HepG2 (cell line): ENCODE data around the gene GLB1L. TPM values are rescaled to one million over a fixed set of nuclear protein-coding genes. Genes with fewer than 3 reads are reported as not detected.

Experiments
- ARNTL ChIP-seq: sonication (generic); formaldehyde crosslinking; IDR thresholded peaks from 2 replicates; pipeline ENCODE4 v1.4.0; 2020; ENCODE audit warnings: mild to moderate bottlenecking, missing genetic modification reagents
- ATF1 ChIP-seq: IDR thresholded peaks from 2 replicates; pipeline ENCODE4 v1.6.1; 2016; ENCODE audit warnings: mild to moderate bottlenecking, control low read depth
- CBX1 ChIP-seq: IDR thresholded peaks from one replicate; pipeline ENCODE4 v1.6.1; 2016; ENCODE audit warnings: antibody characterized with exemption, low read depth
- FOXP1 ChIP-seq, 2 experiments: fragments of 450-650 bp in 1 of 2; IDR thresholded peaks; 2 replicates each; pipeline ENCODE4 v1.6.1; 2017 to 2018; ENCODE audit warnings: antibody characterized with exemption in 1 of 2
- GTF2F1 ChIP-seq: fragments of 150-350 bp; IDR thresholded peaks from 2 replicates; pipeline ENCODE4 v1.6.1; 2014; ENCODE audit warnings: low read length
- HDAC6 ChIP-seq: fragments of 200-600 bp; sonication (generic); IDR thresholded peaks from 2 replicates; pipeline ENCODE4 v1.7.0; 2017; ENCODE audit warnings: mild to moderate bottlenecking, antibody characterized with exemption, low read length, low read depth
- HNF4G ChIP-seq, 2 experiments: sonication (generic) in 1 of 2; formaldehyde crosslinking in 1 of 2; IDR thresholded peaks; 2 replicates each; pipeline versions ENCODE4 v1.4.0 to v1.6.1; 2011 to 2020; ENCODE audit warnings: borderline replicate concordance in 2 of 2, low read depth in 2 of 2, mild to moderate bottlenecking in 2 of 2, low read length in 1 of 2, missing genetic modification reagents in 1 of 2, moderate library complexity in 1 of 2
- ISL2 ChIP-seq: sonication (generic); formaldehyde crosslinking; IDR thresholded peaks from 2 replicates; pipeline ENCODE4 v1.5.0; 2020; ENCODE audit warnings: missing genetic modification reagents
- KAT8 ChIP-seq: IDR thresholded peaks from 2 replicates; pipeline ENCODE4 v1.6.1; 2016; ENCODE audit warnings: missing genetic modification reagents, missing compliant biosample characterization
- KLF12 ChIP-seq: sonication (generic); formaldehyde crosslinking; IDR thresholded peaks from 2 replicates; pipeline ENCODE4 v1.4.0; 2020; ENCODE audit warnings: missing genetic modification reagents, borderline replicate concordance
- PHF5A ChIP-seq: IDR thresholded peaks from one replicate; pipeline ENCODE4 v1.6.1; 2018; ENCODE audit warnings: low read depth, missing genetic modification reagents; ENCODE audit not compliant: unreplicated experiment
- POLR2G ChIP-seq: fragments of 200-400 bp; formaldehyde crosslinking; IDR thresholded peaks from 2 replicates; pipeline ENCODE4 v1.6.1; 2018; ENCODE audit warnings: mild to moderate bottlenecking, low read depth, low read length, moderate library complexity
- RAD21 ChIP-seq: fragments of 450-650 bp; formaldehyde crosslinking; IDR thresholded peaks from 2 replicates; pipeline ENCODE4 v1.5.0; 2020; ENCODE audit warnings: mild to moderate bottlenecking
- RBFOX2 ChIP-seq: fragments of 200-400 bp; formaldehyde crosslinking; IDR thresholded peaks from 2 replicates; pipeline ENCODE4 v1.6.1; 2017; ENCODE audit warnings: low read depth, mild to moderate bottlenecking, low read length
- REXO4 ChIP-seq: sonication (generic); formaldehyde crosslinking; IDR thresholded peaks from 2 replicates; pipeline ENCODE4 v1.8.0; 2022; ENCODE audit warnings: missing genetic modification reagents, mild to moderate bottlenecking, borderline replicate concordance
- RFX1 ChIP-seq: fragments of 450-650 bp; IDR thresholded peaks from 2 replicates; pipeline ENCODE4 v1.6.1; 2017
- SAFB2 ChIP-seq: sonication (generic); formaldehyde crosslinking; IDR thresholded peaks from 2 replicates; pipeline ENCODE4 v1.5.1; 2020; ENCODE audit warnings: missing genetic modification reagents, low read depth, mild to moderate bottlenecking, borderline replicate concordance
- SMAD9 ChIP-seq: sonication (generic); formaldehyde crosslinking; IDR thresholded peaks from 2 replicates; pipeline ENCODE4 v1.5.1; 2020; ENCODE audit warnings: mild to moderate bottlenecking, missing genetic modification reagents
- SUZ12 ChIP-seq: fragments of 150-350 bp; IDR thresholded peaks from 2 replicates; pipeline ENCODE4 v1.6.1; 2014; ENCODE audit warnings: low read depth, low read length
- THYN1 ChIP-seq: sonication (generic); formaldehyde crosslinking; IDR thresholded peaks from 2 replicates; pipeline ENCODE4 v1.8.1; 2023; ENCODE audit warnings: low read depth, mild to moderate bottlenecking, moderate library complexity, missing genetic modification reagents, borderline replicate concordance
- TMF1 ChIP-seq: sonication (generic); formaldehyde crosslinking; IDR thresholded peaks from 2 replicates; pipeline ENCODE4 v1.8.1; 2022; ENCODE audit warnings: low read depth, missing genetic modification reagents
- ZFP36L1 ChIP-seq: sonication (generic); formaldehyde crosslinking; IDR thresholded peaks from 2 replicates; pipeline ENCODE4 v1.8.0; 2022; ENCODE audit warnings: mild to moderate bottlenecking, missing genetic modification reagents, moderate library complexity
- ZFP36L2 ChIP-seq: sonication (generic); formaldehyde crosslinking; IDR thresholded peaks from 2 replicates; pipeline ENCODE4 v1.4.0; 2020; ENCODE audit warnings: missing genetic modification reagents
- ZNF180 ChIP-seq: sonication (generic); formaldehyde crosslinking; IDR thresholded peaks from 2 replicates; pipeline ENCODE4 v1.4.0; 2020; ENCODE audit warnings: low read depth, missing genetic modification reagents, borderline replicate concordance
- ZNF367 ChIP-seq: sonication (generic); formaldehyde crosslinking; IDR thresholded peaks from 2 replicates; pipeline ENCODE4 v1.4.0; 2020; ENCODE audit warnings: missing genetic modification reagents, borderline replicate concordance
- ZNF382 ChIP-seq: sonication (generic); formaldehyde crosslinking; IDR thresholded peaks from 2 replicates; pipeline ENCODE4 v1.5.0; 2020; ENCODE audit warnings: missing genetic modification reagents, mild to moderate bottlenecking, borderline replicate concordance
- ZNF660 ChIP-seq: sonication (generic); formaldehyde crosslinking; IDR thresholded peaks from 2 replicates; pipeline ENCODE4 v1.5.1; 2020; ENCODE audit warnings: mild to moderate bottlenecking, low read depth, missing genetic modification reagents, borderline replicate concordance
- ZNF749 ChIP-seq: sonication (generic); formaldehyde crosslinking; IDR thresholded peaks from 2 replicates; pipeline ENCODE4 v1.8.0; 2022; ENCODE audit warnings: mild to moderate bottlenecking, missing genetic modification reagents, moderate library complexity, borderline replicate concordance
- polyA plus RNA-seq, 8 experiments: library from polyadenylated mRNA; depleted of rRNA in 3 of 8; stranded (reverse) in 7 of 8; unstranded in 1 of 8; fragments of >200 nt; fragmentation: Illumina TruSeq in 4 of 8; extraction: Trizol in 4 of 8; gene quantifications; 2 replicates each; pipeline versions ENCODE4 v1.2.1 to v1.2.3, GENCODE V29; 2011 to 2016; ENCODE audit warnings: low read depth in 4 of 8, missing spikeins in 1 of 8, mixed read lengths in 1 of 8; ENCODE audit not compliant: insufficient read depth in 1 of 8
- total RNA-seq, 5 experiments: library from RNA; depleted of rRNA; stranded (reverse); fragments of >200 nt; fragmentation: Illumina TruSeq; extraction: Trizol; gene quantifications; 2 replicates each; pipeline ENCODE4 v1.2.3, GENCODE V29; 2016; ENCODE audit warnings: low read depth in 1 of 5
- TF ChIP-seq, protein P1 (sequence below): IDR thresholded peaks from 2 replicates; pipeline ENCODE4 v1.6.1; 2012; ENCODE audit warnings: inconsistent platforms
- TF ChIP-seq, protein P2 (sequence below): IDR thresholded peaks from 2 replicates; pipeline ENCODE4 v1.6.1; 2016

Gene GLB1L
- total and polyA plus RNA-seq, 2 of the 13 experiments (the other 11 are each of a cell fraction or from before 2014, with no cell fraction given), result 6.8 to 7.3 TPM

DNA sequence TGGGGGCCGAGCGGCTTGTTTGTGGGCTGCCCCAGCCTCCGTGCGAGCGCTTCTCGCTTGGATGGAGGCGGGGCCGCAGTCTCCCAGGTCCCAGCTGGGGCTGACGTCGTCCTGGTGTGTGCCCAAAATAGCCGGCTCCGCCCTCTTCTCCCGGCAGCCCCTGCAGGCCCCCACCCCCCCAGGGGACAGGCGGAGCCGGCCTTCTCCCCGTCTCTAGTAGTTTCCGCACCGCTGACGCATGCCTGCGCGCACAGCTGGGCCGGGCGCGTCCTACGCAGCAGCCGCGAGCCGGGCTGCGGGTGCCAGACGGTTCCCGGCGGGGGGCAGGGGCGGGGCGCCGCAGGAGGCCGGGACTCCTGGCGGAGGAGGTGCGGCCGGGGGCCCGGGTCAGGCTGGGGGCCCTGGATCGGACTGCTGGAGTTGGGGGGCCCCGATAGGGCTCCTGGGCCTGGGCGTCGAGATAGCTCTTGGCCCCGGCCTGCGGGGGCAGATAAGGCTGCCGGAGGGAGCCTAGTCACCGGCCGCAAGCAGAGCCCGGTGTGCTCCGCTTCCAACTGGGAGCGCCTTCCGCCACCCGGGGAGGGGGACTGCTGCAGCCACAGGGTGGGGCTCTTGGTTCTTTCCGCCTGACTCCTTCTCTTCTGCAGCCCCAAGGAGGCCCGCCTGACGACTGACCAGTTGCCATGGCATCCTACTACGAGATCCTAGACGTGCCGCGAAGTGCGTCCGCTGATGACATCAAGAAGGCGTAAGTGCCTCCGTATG is 34.1 kb upstream of the GLB1L start, which contains the start of gene DNAJB2 (continued):
- TF ChIP-seq SUZ12 (peak; percentile 29; the same call in 1 of the 2 replicates), ATF1 (CRISPR knock-in tag) (peak; percentile 73), ZNF660 (no peak; the same call in 1 of the 2 replicates), ZFP36L2 (CRISPR knock-in tag) (no peak), KAT8 (CRISPR knock-in tag) (peak; percentile 90), ARNTL (CRISPR knock-in tag) (peak; percentile 46; the same call in 1 of the 2 replicates), THYN1 (CRISPR knock-in tag) (no peak), FOXP1 (IDR thresholded peaks at IDR 0.05) (no peak), FOXP1 (CRISPR knock-in tag; IDR thresholded peaks at IDR 0.05) (no peak), ZNF749 (CRISPR knock-in tag) (peak; percentile 39; the same call in 1 of the 2 replicates), RFX1 (no peak), ISL2 (peak; percentile 77; the same call in 1 of the 2 replicates), POLR2G (peak; percentile 85), CBX1 (peak; percentile 26), GTF2F1 (no peak), PHF5A (CRISPR knock-in tag) (no peak), REXO4 (CRISPR knock-in tag) (no peak), RBFOX2 (peak; percentile 91), SAFB2 (CRISPR knock-in tag) (no peak), ZNF382 (CRISPR knock-in tag) (no peak), ZFP36L1 (no peak; the same call in 1 of the 2 replicates), ZNF180 (CRISPR knock-in tag) (no peak), HNF4G (IDR thresholded peaks at IDR 0.05; ENCODE audit: borderline replicate concordance, low read depth, low read length) (no peak), HNF4G (CRISPR knock-in tag; IDR thresholded peaks at IDR 0.05; ENCODE audit: borderline replicate concordance, low read depth) (no peak), ZNF367 (CRISPR knock-in tag) (0 out of 2 replicates have a peak, but pooled peaks have one; percentile 84), SMAD9 (CRISPR knock-in tag) (no peak), KLF12 (CRISPR knock-in tag) (no peak), TMF1 (CRISPR knock-in tag) (no peak; the same call in 1 of the 2 replicates), HDAC6 (no peak), RAD21 (CRISPR knock-in tag) (0 out of 2 replicates have a peak, but pooled peaks have one; percentile 28)
- TF ChIP-seq, protein P1, sequence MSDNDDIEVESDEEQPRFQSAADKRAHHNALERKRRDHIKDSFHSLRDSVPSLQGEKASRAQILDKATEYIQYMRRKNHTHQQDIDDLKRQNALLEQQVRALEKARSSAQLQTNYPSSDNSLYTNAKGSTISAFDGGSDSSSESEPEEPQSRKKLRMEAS, result peak; percentile 96
- TF ChIP-seq, protein P2, sequence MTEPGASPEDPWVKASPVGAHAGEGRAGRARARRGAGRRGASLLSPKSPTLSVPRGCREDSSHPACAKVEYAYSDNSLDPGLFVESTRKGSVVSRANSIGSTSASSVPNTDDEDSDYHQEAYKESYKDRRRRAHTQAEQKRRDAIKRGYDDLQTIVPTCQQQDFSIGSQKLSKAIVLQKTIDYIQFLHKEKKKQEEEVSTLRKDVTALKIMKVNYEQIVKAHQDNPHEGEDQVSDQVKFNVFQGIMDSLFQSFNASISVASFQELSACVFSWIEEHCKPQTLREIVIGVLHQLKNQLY (CRISPR knock-in tag), result peak; percentile 76; the same call in 1 of the 2 replicates
